Activated CD4-positive, alpha-beta T cell treated with anti-CD3 and anti-CD28 coated beads, Interleukin-2, amount 10 ng/mL, durations not matched to agents 24 days and 14 days (primary cell): ENCODE results near the gene CENATAC. TPM values are rescaled to one million over a fixed set of nuclear protein-coding genes. Genes with fewer than 3 reads are reported as not detected.
"Not testable (repeated sequence)": the region's sequence is repeated elsewhere in the genome, so short reads cannot be mapped to it uniquely, and the experiment has no call there.

Source experiments
- DNase-seq: peaks from one replicate; pipeline ENCODE4 v3.0.0; 2022
- H3K27ac Mint-ChIP-seq: one replicate; pipeline ENCODE4 v1.8.0; 2022; ENCODE audit warnings: mild to moderate bottlenecking, mixed read lengths
- H3K27me3 Mint-ChIP-seq: one replicate; pipeline ENCODE4 v1.8.0; 2022; ENCODE audit warnings: mixed read lengths
- H3K36me3 Mint-ChIP-seq: one replicate; pipeline ENCODE4 v1.8.0; 2022; ENCODE audit warnings: low read depth, mild to moderate bottlenecking, mixed read lengths
- H3K4me1 Mint-ChIP-seq: one replicate; pipeline ENCODE4 v1.8.0; 2021; ENCODE audit warnings: mixed read lengths
- H3K4me3 Mint-ChIP-seq: one replicate; pipeline ENCODE4 v1.8.0; 2022; ENCODE audit warnings: mild to moderate bottlenecking, moderate library complexity, mixed read lengths
- H3K9me3 Mint-ChIP-seq: one replicate; pipeline ENCODE4 v1.8.0; 2021; ENCODE audit warnings: mixed read lengths
- intact Hi-C: fragments of 100-400 bp; cut with micrococcal nuclease; formaldehyde crosslinking; loops from one replicate; pipeline ENCODE4 v1.15.1; 2023
- total RNA-seq: library from RNA; stranded (reverse); gene quantifications from 2 replicates; pipeline ENCODE4 v1.2.3, GENCODE V29; 2022

The CENATAC gene
- total RNA-seq, 1 donor from 2014 or later, result 46.3 TPM

DNA sequence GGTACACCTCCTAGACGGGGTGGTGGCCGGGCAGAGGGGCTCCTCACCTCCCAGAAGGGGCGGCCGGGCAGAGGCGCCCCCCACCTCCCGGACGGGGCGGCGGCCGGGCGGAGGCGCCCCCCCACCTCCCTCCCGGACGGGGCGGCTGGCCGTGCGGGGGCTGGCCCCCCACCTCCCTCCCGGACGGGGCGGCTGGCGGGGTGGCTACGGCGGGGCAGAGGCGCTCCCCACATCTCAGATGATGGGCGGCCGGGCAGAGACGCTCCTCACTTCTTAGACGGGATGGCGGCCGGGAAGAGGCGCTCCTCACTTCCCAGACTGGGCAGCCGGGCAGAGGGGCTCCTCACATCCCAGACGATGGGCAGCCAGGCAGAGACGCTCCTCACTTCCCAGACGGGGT, 61.2 kb downstream of the CENATAC start:
- Mint-ChIP-seq H3K4me1 (peaks cover 24% of the 10 kb centered on the region), H3K36me3 (peaks cover 24% of the 10 kb centered on the region)
- not testable (repeated sequence) for H3K27me3 Mint-ChIP-seq, H3K27ac Mint-ChIP-seq, H3K9me3 Mint-ChIP-seq, DNase-seq, H3K4me3 Mint-ChIP-seq
- intact Hi-C loops, result loop anchor here (5.0 kb wide), 1 partner anchor 62 kb away; the partner anchor contains the start of gene CENATAC

DNA sequence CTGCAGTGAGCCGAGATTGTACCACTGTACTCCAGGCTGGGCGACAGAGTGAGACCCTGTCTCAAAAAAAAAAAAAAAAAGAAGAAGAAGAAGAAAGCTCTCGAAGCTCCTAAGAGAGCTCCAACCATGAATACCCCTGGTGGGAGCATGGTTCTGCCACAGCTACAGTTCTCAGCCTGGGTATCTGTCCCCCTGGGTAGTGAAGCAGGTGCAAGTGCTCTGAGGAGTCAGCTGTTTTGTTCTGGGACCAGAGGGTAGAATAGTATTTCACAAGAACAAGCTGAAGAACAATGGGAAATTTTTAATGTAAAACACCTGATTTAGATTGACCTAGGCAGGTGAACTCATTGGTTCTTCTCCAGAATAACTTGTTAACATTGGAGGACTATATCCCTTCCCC, 63.3 kb downstream of the CENATAC start:
- intact Hi-C loops, result no loop called here
- DNase-seq, result no peak

DNA sequence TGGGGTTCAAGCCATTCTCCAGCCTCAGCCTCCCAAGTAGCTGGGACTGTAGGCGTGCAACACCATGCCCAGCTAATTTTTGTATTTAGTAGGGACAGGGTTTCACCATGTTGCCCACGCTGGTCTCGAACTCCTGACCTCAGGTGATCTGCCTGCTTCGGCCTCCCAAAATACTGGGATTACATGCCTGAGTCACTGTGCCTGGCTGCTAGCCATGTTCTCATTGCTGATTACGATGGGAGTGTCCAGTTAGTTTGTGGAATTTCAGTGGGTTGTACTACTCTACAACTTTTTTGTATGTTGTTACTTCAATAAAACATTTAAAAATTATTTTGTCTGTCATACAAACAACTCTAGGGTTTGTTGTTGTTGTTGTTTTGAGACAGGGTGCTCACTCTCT, 64.8 kb downstream of the CENATAC start:
- no peaks in the 10 kb centered on the region for H3K27me3 Mint-ChIP-seq
- no peak overlapping the region for H3K27ac Mint-ChIP-seq
- H3K4me1 Mint-ChIP-seq, result peaks cover 25% of the 10 kb centered on the region
- no peak overlapping the region for H3K4me3 Mint-ChIP-seq
- peaks cover 3% of the 10 kb centered on the region for H3K36me3 Mint-ChIP-seq
- DNase-seq, result no peak
- intact Hi-C loops, result no loop called here
- H3K9me3 Mint-ChIP-seq, result no peaks in the 10 kb centered on the region

More for the DNA sequence above, 63.3 kb downstream of the CENATAC start:
- H3K36me3 Mint-ChIP-seq, result peaks cover 7% of the 10 kb centered on the region
- no peaks in the 10 kb centered on the region for H3K27me3 Mint-ChIP-seq
- no peaks in the 10 kb centered on the region for H3K9me3 Mint-ChIP-seq
- no peak overlapping the region for H3K4me3 Mint-ChIP-seq
- H3K4me1 Mint-ChIP-seq, result peaks cover 20% of the 10 kb centered on the region
- no peak overlapping the region for H3K27ac Mint-ChIP-seq

- H3K4me3 Mint-ChIP-seq, result peak overlapping the region; percentile 92
- H3K27ac Mint-ChIP-seq, result peak overlapping the region; percentile 40
- no peaks in the 10 kb centered on the region for H3K9me3 Mint-ChIP-seq
- intact Hi-C loops, result loop anchor here (2.0 to 5.0 kb wide), 2 partner anchors 131 to 257 kb away; no protein-coding TSS in a partner anchor
- H3K27me3 Mint-ChIP-seq, result no peaks in the 10 kb centered on the region
- peaks cover 9% of the 10 kb centered on the region for H3K36me3 Mint-ChIP-seq
- H3K4me1 Mint-ChIP-seq, result peaks cover 22% of the 10 kb centered on the region
- peak; percentile 87 for DNase-seq
Measured at GRCh38 chr11:119065369-119065768, 67.4 kb downstream of the CENATAC start.

Other genes with a start within 250 kb of the CENATAC start
- 117 TPM in 2 replicates for gene DDX6, start 207.0 kb upstream of the CENATAC start, total RNA-seq
- 6.1 and 6.4 TPM in 2 replicates for gene CXCR5, start 114.2 kb upstream of the CENATAC start, total RNA-seq
- 25.1 and 28.5 TPM in 2 replicates for gene BCL9L, start 72.2 kb upstream of the CENATAC start, total RNA-seq
- not detected in 2 replicates for gene UPK2, start 41.8 kb upstream of the CENATAC start, total RNA-seq
- not detected in 2 replicates for gene FOXR1, start 26.4 kb upstream of the CENATAC start, total RNA-seq
- gene RPS25, start 20.2 kb downstream of the CENATAC start, total RNA-seq, result 1,641 and 1,650 TPM in 2 replicates
- gene TRAPPC4, start 20.6 kb downstream of the CENATAC start, total RNA-seq, result 141 and 151 TPM in 2 replicates
- 28.8 and 31.6 TPM in 2 replicates for gene SLC37A4, start 32.7 kb downstream of the CENATAC start, total RNA-seq
- 193 and 203 TPM in 2 replicates for gene HYOU1, start 59.1 kb downstream of the CENATAC start, total RNA-seq
- gene VPS11, start 69.7 kb downstream of the CENATAC start, total RNA-seq, result 20.2 and 20.9 TPM in 2 replicates
- gene HMBS, start 86.7 kb downstream of the CENATAC start, total RNA-seq, result 60.9 and 62.8 TPM in 2 replicates
- gene DPAGT1, start 103.7 kb downstream of the CENATAC start, total RNA-seq, result 76.1 and 79.4 TPM in 2 replicates
- gene C2CD2L, start 109.2 kb downstream of the CENATAC start, total RNA-seq, result 31.5 and 33.5 TPM in 2 replicates
- gene HINFP, start 123.4 kb downstream of the CENATAC start, total RNA-seq, result 34.9 and 41.4 TPM in 2 replicates
- 0.07 TPM in 1 of 2 replicates, not detected in the other for gene ABCG4, start 150.9 kb downstream of the CENATAC start, total RNA-seq
- gene NLRX1, start 170.6 kb downstream of the CENATAC start, total RNA-seq, result 23.3 and 25.0 TPM in 2 replicates
- gene NHERF4, start 187.3 kb downstream of the CENATAC start, total RNA-seq, result 0.54 and 0.58 TPM in 2 replicates
- 36.4 and 36.5 TPM in 2 replicates for gene CBL, start 208.2 kb downstream of the CENATAC start, total RNA-seq